Prostate gland (tissue), 2 donors: ENCODE results near the gene GALNT2.

ENCODE experiments used
- POLR2A ChIP-seq: fragments of 450-650 bp; IDR thresholded peaks from one replicate; pipeline ENCODE4 v1.6.1; 2016; ENCODE audit warnings: antibody characterized with exemption, mild to moderate bottlenecking
- POLR2AphosphoS5 ChIP-seq: sonication (generic); formaldehyde crosslinking; IDR thresholded peaks from one replicate; pipeline ENCODE4 v1.6.1; 2017; ENCODE audit warnings: antibody characterized with exemption
- TF ChIP-seq, protein P1 (sequence below), 4 experiments: fragments of 200-600 bp in 2 of 4; fragments of 450-650 bp in 2 of 4; sonication (generic) in 2 of 4; IDR thresholded peaks; 1 replicate in 3 of 4; 2 replicates in 1 of 4; pipeline ENCODE4 v1.5.1; 2016 to 2019; ENCODE audit warnings: antibody characterized with exemption in 4 of 4, mild to moderate bottlenecking in 2 of 4, moderate library complexity in 2 of 4

GRCh38 chr1:230099465-230099864 lies 32.4 kb downstream of the GALNT2 start:
- TF ChIP-seq, protein P1, sequence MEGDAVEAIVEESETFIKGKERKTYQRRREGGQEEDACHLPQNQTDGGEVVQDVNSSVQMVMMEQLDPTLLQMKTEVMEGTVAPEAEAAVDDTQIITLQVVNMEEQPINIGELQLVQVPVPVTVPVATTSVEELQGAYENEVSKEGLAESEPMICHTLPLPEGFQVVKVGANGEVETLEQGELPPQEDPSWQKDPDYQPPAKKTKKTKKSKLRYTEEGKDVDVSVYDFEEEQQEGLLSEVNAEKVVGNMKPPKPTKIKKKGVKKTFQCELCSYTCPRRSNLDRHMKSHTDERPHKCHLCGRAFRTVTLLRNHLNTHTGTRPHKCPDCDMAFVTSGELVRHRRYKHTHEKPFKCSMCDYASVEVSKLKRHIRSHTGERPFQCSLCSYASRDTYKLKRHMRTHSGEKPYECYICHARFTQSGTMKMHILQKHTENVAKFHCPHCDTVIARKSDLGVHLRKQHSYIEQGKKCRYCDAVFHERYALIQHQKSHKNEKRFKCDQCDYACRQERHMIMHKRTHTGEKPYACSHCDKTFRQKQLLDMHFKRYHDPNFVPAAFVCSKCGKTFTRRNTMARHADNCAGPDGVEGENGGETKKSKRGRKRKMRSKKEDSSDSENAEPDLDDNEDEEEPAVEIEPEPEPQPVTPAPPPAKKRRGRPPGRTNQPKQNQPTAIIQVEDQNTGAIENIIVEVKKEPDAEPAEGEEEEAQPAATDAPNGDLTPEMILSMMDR (IDR thresholded peaks at IDR 0.05): no peak
- TF ChIP-seq POLR2A: no peak
- no peak for TF ChIP-seq POLR2AphosphoS5
